Activated T-cell treated with anti-CD3 and anti-CD28 coated beads, Interleukin-2, amount 50 U/mL, for 72 hours (primary cell): Measurements from ENCODE around the gene HSPB3. TPM values are rescaled to one million over a fixed set of nuclear protein-coding genes. Genes with fewer than 3 reads are reported as not detected.
"Not testable (repeated sequence)": the region's sequence is repeated elsewhere in the genome, so short reads cannot be mapped to it uniquely, and the experiment has no call there.

Experiments used
- ATAC-seq, 2 donors: fragments of 150-1000 bp; cut with Tn5 transposase; replicated peaks in 1 of 2; 2 replicates each; pipeline ENCODE4 v1.10.0; 2021; ENCODE audit warnings: moderate library complexity in 2 of 2, mild to moderate bottlenecking in 1 of 2
- DNase-seq, 2 donors: peaks; one replicate each; pipeline ENCODE4 v3.0.0; 2021 to 2022; ENCODE audit warnings: mixed read lengths in 1 of 2
- H3K27ac Mint-ChIP-seq: one replicate; pipeline ENCODE4 v1.8.0; 2022; ENCODE audit warnings: mild to moderate bottlenecking, moderate library complexity, mixed read lengths
- H3K27me3 Mint-ChIP-seq: one replicate; pipeline ENCODE4 v1.8.0; 2022; ENCODE audit warnings: low read depth, mixed read lengths
- H3K36me3 Mint-ChIP-seq, 2 donors: one replicate each; pipeline ENCODE4 v1.8.0; 2022; ENCODE audit warnings: mixed read lengths in 2 of 2, mild to moderate bottlenecking in 1 of 2; ENCODE audit not compliant: insufficient read depth in 2 of 2
- H3K4me1 Mint-ChIP-seq: one replicate; pipeline ENCODE4 v1.8.0; 2022; ENCODE audit warnings: low read depth, mixed read lengths
- H3K4me3 Mint-ChIP-seq, 2 donors: one replicate each; pipeline ENCODE4 v1.8.0; 2022; ENCODE audit warnings: mild to moderate bottlenecking in 2 of 2, mixed read lengths in 2 of 2, moderate library complexity in 2 of 2
- H3K9me3 Mint-ChIP-seq, 2 donors: one replicate each; pipeline ENCODE4 v1.8.0; 2022; ENCODE audit warnings: mixed read lengths in 2 of 2
- total RNA-seq, 2 donors: library from RNA; stranded (reverse); gene quantifications; one replicate each; pipeline ENCODE4 v1.2.3, GENCODE V29; 2022

The HSPB3 gene
- total RNA-seq, 2 donors from 2014 or later: not detected

DNA sequence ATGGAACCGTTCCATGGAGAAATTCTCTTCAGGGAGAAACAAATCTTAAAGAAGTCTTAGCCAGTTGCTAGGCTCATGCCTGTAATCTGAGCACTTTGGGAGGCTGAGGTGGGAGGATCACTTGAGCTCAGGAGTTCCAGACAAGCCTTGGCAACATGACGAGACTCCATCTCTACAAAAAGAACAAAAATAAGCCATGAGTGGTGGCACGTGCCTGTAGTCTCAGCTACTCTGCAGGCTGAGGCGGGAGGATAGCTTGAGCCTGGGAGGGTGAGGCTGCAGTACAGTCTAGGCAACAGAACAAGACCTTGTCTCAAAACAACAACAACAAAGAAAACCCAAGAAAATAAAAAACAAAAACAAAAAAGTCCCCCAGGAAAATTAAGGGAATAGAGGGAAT is 8.2 kb downstream of the HSPB3 start:
- H3K27me3 Mint-ChIP-seq: no peaks in the 10 kb centered on the region
- no peak for DNase-seq
- ATAC-seq: no peak
- H3K9me3 Mint-ChIP-seq: peaks cover 5 to 9% of the 10 kb centered on the region in 2 donors
- H3K4me3 Mint-ChIP-seq: no peak overlapping the region
- peaks cover 2 to 12% of the 10 kb centered on the region in 2 donors for H3K36me3 Mint-ChIP-seq
- no peak overlapping the region for H3K27ac Mint-ChIP-seq
- H3K4me1 Mint-ChIP-seq: no peaks in the 10 kb centered on the region

DNA sequence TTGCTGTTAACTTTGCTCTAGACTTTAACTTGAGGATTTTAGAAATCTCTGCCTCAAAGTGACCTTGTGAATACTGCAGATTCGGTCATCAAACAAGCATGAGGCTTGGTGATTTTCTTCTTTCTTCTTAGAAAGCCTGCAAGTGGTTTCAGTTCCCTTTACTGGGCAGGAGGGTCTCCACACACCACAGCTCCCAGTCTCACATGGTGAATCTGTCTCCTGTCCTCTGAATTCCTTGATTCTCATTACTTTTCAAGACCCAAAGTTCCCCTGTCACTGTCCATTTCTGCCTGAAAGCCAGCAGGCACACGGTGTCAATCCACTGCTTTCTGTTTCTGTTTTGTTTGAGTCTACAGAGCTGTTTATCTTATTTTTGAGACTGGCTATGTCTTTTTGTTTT is 14.1 kb downstream of the HSPB3 start:
- Mint-ChIP-seq H3K4me3 (peak overlapping the region; percentile 29 to 62), H3K36me3 (peaks cover 0 to 3% of the 10 kb centered on the region in 2 donors), H3K9me3 (no peaks in the 10 kb centered on the region), H3K27me3 (no peaks in the 10 kb centered on the region), H3K27ac (peak overlapping the region; percentile 25), H3K4me1 (peaks cover 9% of the 10 kb centered on the region)
- DNase-seq: no peak
- ATAC-seq: no peak

DNA sequence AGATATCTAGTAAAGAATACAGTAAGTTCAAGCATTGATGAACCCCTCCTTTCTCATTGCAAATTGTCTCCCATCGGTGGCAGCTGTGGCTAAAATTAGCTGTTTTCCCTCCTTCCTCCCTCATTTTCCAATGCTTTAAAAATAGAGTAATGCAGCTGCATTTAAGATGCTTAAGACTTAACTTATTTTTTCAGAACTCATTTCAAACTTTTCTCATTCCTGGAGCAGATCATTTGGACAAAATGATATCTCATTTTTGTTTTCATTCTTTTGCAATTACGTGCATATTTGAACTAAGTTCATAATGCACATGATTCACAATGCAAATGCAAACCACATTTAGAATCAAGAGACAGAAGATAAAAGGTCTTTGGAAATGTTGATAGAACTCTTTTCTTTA is 14.6 kb downstream of the HSPB3 start:
- ATAC-seq (no peak), DNase-seq (no peak)
- Mint-ChIP-seq H3K4me3 (peak overlapping the region in 1 of 2 donors; percentile 62), H3K36me3 (peaks cover 0 to 3% of the 10 kb centered on the region in 2 donors), H3K9me3 (no peaks in the 10 kb centered on the region), H3K4me1 (peaks cover 9% of the 10 kb centered on the region), H3K27me3 (no peaks in the 10 kb centered on the region), H3K27ac (peak overlapping the region; percentile 25)

DNA sequence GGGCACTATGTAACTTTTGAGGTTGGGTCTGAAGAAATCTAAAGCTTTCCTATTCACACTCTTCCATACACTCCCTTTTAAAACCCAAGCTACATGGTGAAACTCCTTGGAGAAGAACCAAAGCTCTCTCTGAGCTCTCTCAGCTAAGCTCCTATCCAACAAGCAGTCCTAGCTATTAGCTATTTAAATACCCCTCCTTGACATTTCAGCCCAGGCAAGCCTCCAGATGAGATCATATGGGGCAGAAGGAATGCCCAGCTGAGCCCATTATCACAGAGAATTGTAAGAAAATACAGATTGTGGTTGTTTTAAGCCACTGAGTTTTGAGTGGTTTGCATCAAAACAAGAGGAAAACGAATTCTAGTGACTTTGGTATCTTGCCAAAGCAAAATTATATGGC is 15.2 kb downstream of the HSPB3 start:
- Mint-ChIP-seq H3K27ac (no peak overlapping the region), H3K36me3 (peaks cover 0 to 3% of the 10 kb centered on the region in 2 donors), H3K4me3 (no peak overlapping the region), H3K27me3 (no peaks in the 10 kb centered on the region), H3K9me3 (no peaks in the 10 kb centered on the region), H3K4me1 (peaks cover 9% of the 10 kb centered on the region)
- DNase-seq (no peak), ATAC-seq (no peak)

DNA sequence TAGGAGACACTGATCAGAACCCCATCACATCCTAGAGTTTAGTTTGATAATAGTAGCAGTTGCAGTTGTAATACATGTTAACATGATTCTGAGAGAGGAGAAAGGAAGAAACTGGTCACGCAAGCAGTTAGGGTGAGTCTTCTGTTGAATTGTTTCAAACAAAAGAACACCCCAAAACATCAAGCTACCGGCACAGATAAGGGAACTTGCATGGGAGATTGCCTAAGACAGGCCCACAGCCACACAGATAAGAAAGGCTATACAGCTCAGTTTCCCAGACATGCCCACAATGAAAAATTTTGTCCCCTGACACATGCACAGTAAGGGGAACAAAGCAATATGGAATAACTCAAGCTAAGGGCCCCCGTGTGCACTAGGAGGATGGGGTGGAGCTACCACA is 15.9 kb downstream of the HSPB3 start:
- Mint-ChIP-seq H3K4me1 (peaks cover 9% of the 10 kb centered on the region), H3K9me3 (no peaks in the 10 kb centered on the region), H3K27me3 (no peaks in the 10 kb centered on the region), H3K4me3 (no peak overlapping the region), H3K27ac (no peak overlapping the region), H3K36me3 (peaks cover 0 to 3% of the 10 kb centered on the region in 2 donors)
- ATAC-seq (no peak), DNase-seq (no peak)

DNA sequence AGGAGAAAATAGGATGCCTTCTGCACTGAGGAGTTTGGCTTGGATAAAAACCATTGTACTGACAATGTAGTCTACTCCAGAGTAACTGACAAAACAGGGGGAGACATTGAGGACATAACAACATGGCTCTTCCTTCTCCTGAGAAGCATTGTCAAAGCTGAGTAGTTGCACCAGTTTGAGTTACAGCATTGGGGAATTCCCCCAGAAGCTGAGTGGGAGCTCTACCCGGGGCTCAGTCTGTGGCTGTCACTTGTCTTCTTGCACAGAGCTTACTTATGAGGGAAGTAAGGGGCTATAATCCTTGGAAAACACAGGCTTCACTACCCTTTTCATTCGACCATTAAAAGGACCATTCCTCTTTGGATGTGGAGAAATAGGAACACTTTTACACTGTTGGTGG is 21.2 kb downstream of the HSPB3 start:
- H3K4me3 Mint-ChIP-seq: no peak overlapping the region
- peaks cover 21% of the 10 kb centered on the region for H3K27me3 Mint-ChIP-seq
- DNase-seq: no peak
- H3K4me1 Mint-ChIP-seq: no peaks in the 10 kb centered on the region
- no peak for ATAC-seq
- H3K9me3 Mint-ChIP-seq: no peaks in the 10 kb centered on the region
- no peaks in the 10 kb centered on the region for H3K36me3 Mint-ChIP-seq
- H3K27ac Mint-ChIP-seq: no peak overlapping the region

DNA sequence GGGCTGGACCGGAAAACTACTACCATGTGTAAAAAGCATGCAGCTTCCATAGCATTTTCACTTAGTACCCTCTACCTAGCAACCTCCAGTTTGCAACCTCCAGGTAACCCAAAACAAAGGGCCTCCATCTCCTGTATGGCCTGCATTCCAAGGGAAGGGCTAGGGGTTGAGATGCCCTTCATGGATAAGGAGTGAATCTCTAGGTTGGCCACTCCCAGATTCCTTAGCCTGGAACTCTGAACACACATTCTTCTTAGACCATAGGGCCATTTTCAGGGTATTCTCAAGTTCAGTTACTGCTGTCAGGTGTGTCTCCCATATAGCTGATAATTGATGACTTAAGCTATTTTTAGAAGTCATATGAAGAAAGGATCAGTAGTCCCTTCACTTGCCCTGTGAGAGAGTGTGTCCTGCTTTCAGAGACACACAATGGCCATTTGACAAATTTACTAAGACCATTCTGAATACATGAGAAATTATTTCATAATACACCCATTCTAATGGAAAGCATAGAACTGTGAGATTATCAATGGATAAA is 22.5 kb downstream of the HSPB3 start:
- no peak for DNase-seq
- H3K4me3 Mint-ChIP-seq: no peak overlapping the region
- H3K36me3 Mint-ChIP-seq: no peaks in the 10 kb centered on the region
- ATAC-seq: no peak
- H3K27me3 Mint-ChIP-seq: peaks cover 21% of the 10 kb centered on the region
- no peak overlapping the region for H3K27ac Mint-ChIP-seq
- no peaks in the 10 kb centered on the region for H3K9me3 Mint-ChIP-seq
- H3K4me1 Mint-ChIP-seq: no peaks in the 10 kb centered on the region

DNA sequence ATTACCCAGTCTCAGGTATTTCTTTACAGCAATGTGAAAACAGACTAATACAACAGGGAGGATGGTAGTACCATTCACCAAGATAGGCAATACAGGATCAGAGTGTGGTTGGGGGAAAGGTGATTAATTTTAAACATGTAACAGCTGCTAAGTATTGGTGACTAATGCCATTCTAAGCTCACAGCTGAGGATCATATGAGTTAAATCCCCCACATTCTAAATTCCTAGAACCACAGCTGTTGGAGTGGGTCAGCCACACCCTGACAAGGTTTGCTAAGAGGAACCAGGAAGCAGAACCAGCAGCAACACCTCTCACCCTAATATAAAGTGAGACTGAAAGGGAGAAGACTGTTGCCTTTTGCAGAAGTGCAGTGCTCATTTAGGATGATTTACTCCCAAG is 24.8 kb downstream of the HSPB3 start:
- no peaks in the 10 kb centered on the region for H3K9me3 Mint-ChIP-seq
- H3K36me3 Mint-ChIP-seq: no peaks in the 10 kb centered on the region
- no peaks in the 10 kb centered on the region for H3K4me1 Mint-ChIP-seq
- H3K4me3 Mint-ChIP-seq: no peak overlapping the region
- DNase-seq (no peak), ATAC-seq (no peak)
- H3K27me3 Mint-ChIP-seq: peaks cover 21% of the 10 kb centered on the region
- H3K27ac Mint-ChIP-seq: no peak overlapping the region

DNA sequence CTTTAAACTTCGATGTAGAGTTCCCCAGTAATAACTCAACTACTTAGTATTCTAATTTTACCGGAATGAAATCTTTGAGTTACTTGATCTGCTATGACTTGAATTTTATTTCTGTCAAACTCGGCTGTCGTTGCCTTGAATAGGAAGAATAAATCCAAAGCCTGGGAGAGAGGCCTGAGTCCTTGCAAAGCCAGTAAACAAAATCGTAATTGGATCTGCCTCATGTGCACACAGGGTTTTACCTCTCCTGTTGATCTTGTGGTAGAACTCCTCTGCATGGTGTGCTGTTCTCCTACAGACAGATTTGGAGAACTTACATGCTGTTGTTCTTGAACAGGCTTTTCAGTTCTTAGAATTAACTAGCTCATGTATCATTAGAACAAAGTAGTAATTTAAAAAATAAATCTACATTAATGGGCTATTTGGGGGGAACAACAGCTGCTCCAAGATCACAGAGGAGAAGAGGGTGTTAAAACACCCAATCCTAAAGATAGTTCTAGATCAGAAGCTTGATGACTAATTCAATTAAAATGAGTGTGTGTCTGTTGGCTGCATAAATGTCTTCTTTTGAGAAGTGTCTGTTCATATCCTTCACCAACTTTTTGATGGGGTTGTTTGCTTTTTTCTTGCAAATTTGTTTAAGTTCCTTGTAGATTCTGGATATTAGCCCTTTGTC is 28.9 kb downstream of the HSPB3 start:
- Mint-ChIP-seq H3K27me3 (peaks cover 19% of the 10 kb centered on the region), H3K4me1 (no peaks in the 10 kb centered on the region), H3K27ac (no peak overlapping the region), H3K9me3 (no peaks in the 10 kb centered on the region), H3K4me3 (no peak overlapping the region), H3K36me3 (no peaks in the 10 kb centered on the region)
- no peak for DNase-seq
- no peak for ATAC-seq

DNA sequence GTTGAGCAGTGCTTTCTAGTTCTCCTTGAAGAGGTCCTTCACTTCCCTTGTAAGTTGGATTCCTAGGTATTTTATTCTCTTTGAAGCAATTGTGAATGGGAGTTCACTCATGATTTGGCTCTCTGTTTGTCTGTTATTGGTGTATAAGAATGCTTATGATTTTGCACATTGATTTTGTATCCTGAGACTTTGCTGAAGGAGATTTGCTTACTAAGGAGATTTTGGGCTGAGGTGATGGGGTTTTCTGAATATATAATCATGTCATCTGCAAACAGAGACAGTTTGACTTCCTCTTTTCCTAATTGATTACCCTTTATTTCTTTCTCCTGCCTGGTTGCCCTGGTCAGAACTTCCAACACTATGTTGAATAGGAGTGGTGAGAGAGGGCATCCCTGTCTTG is 30.2 kb downstream of the HSPB3 start:
- H3K36me3 Mint-ChIP-seq, DNase-seq, H3K4me1 Mint-ChIP-seq, H3K4me3 Mint-ChIP-seq, H3K27ac Mint-ChIP-seq, H3K9me3 Mint-ChIP-seq, ATAC-seq, H3K27me3 Mint-ChIP-seq: not testable (repeated sequence)

DNA sequence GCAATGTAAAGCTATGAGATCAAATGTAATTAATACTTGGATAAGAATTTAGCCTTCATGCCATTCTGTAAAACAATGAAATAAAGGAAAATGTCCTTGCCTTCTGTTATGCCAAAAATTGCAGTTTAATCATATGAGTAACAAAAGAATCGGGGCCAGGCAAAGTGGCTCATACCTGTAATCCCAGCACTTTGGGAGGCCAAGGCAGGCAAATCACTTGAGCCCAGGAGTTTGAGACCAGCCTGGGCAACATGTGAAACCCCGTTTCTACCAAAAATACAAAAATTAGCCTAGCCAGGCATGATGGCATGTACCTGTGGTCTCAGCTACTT is 34.1 kb downstream of the HSPB3 start:
- H3K36me3 Mint-ChIP-seq, ATAC-seq: not testable (repeated sequence)

DNA sequence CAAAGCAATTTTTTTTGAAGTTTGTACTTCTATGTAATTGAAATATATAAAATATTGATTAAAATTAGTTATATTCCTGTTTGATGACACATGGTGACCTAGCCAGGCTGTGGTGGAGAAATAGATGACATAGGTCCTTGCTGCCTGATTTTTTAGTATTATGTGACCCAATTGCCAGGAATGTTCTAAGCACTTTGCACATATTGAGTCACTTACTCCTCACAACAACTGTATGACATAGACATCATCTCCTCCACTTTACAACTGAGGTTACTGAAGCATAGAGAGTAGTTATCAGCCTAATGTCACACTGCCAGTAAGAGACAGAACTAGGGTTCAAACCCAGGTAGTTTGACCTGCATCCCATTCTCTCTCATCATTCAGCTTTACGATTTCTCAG is 35.8 kb downstream of the HSPB3 start:
- ATAC-seq (no peak), DNase-seq (no peak)
- no peaks in the 10 kb centered on the region for H3K27me3 Mint-ChIP-seq
- H3K4me3 Mint-ChIP-seq: no peak overlapping the region
- no peaks in the 10 kb centered on the region for H3K9me3 Mint-ChIP-seq
- H3K36me3 Mint-ChIP-seq: no peaks in the 10 kb centered on the region
- H3K27ac Mint-ChIP-seq: no peak overlapping the region
- H3K4me1 Mint-ChIP-seq: no peaks in the 10 kb centered on the region

More for the DNA sequence above, 34.1 kb downstream of the HSPB3 start:
- H3K4me1 Mint-ChIP-seq, H3K27ac Mint-ChIP-seq, H3K4me3 Mint-ChIP-seq, H3K27me3 Mint-ChIP-seq, H3K9me3 Mint-ChIP-seq, DNase-seq: not testable (repeated sequence)

DNA sequence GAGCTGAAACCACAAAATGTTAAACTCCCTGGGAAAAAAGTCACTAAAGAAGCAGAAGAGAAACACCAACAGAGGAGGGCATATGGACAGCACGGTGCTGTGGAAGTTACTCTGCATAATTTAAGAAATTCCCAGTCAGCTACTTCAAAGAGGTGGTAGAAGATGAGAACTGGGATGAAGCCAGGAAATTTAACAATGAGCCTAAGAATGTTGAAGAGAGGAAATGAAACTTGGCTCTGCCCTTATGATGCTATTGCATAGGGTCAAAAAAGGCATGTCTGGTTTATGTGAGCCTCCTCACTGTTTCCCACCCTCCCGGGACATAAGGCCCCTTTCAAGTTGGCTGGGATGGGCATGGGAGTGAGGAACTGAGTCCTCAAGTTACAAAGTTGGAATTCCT is 36.7 kb downstream of the HSPB3 start:
- DNase-seq (no peak), ATAC-seq (no peak)
- Mint-ChIP-seq H3K27ac (no peak overlapping the region), H3K4me3 (no peak overlapping the region), H3K27me3 (no peaks in the 10 kb centered on the region), H3K4me1 (no peaks in the 10 kb centered on the region), H3K9me3 (no peaks in the 10 kb centered on the region), H3K36me3 (no peaks in the 10 kb centered on the region)

DNA sequence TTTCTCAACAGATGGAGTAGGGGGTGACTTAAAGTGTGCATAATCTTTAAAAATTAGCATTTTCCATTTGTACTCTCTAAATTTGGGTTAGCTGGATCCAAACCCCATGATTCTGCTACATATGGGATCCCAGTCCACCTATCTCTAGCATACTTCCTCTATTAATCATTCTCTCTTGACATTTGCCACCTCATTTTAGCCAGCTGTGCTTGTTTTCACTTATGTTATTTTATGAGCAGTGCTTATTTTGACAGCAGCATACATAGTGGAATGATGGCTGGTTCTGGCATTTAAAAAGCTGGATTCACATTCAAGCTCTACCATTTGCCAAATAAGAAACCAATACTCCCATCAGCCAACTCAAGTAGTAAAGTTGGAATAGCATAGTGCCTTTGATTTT is 39.5 kb downstream of the HSPB3 start:
- ATAC-seq (no peak), DNase-seq (no peak)
- peaks cover 3 to 4% of the 10 kb centered on the region in 2 donors for H3K9me3 Mint-ChIP-seq
- H3K36me3 Mint-ChIP-seq: peaks cover 2 to 5% of the 10 kb centered on the region in 2 donors
- H3K4me1 Mint-ChIP-seq: no peaks in the 10 kb centered on the region
- H3K27ac Mint-ChIP-seq: no peak overlapping the region
- H3K4me3 Mint-ChIP-seq: no peak overlapping the region
- H3K27me3 Mint-ChIP-seq: peaks cover 12% of the 10 kb centered on the region
